Body of pancreas (tissue), 4 donors: Measurements from ENCODE around the gene SLC9A5.

Experiments used
- CTCF ChIP-seq, 7 experiments: fragments of 450-650 bp in 4 of 7; fragments of 200-600 bp in 3 of 7; sonication (generic) in 3 of 7; IDR thresholded peaks; one replicate each; pipeline ENCODE4 v1.5.1; 2016 to 2019; ENCODE audit warnings: antibody characterized with exemption in 7 of 7
- POLR2A ChIP-seq, 3 donors: fragments of 450-650 bp; IDR thresholded peaks; one replicate each; pipeline ENCODE4 v1.6.1; 2016; ENCODE audit warnings: antibody characterized with exemption in 3 of 3, mild to moderate bottlenecking in 2 of 3

- TF ChIP-seq CTCF (IDR thresholded peaks at IDR 0.05) (no peak), POLR2A (IDR thresholded peaks at IDR 0.05) (no peak)
Observed at GRCh38 chr16:67240506-67240905, 8.3 kb upstream of the SLC9A5 start.
